ENCODE measurements around the gene MARK3. TPM values are rescaled to one million over a fixed set of nuclear protein-coding genes. Genes with fewer than 3 reads are reported as not detected.

The MARK3 gene
- total and polyA plus RNA-seq, 10 of the 15 experiments (the other 5 are each of a cell fraction or from before 2014, with no cell fraction given): 10.7 to 75.1 (median 41.4) TPM

GRCh38 chr14:103460415-103460814, 75.2 kb downstream of the MARK3 start (continued):
- no peak for TF ChIP-seq ZBTB4 (CRISPR knock-in tag; IDR thresholded peaks at IDR 0.05)
- TF ChIP-seq MLLT1 (IDR thresholded peaks at IDR 0.05): no peak
- no peak for TF ChIP-seq BCLAF1 (IDR thresholded peaks at IDR 0.05)
- no peak for TF ChIP-seq LARP7 (IDR thresholded peaks at IDR 0.05)

GRCh38 chr14:103463149-103463548, 77.9 kb downstream of the MARK3 start:
- H3K27me3 ChIP-seq (replicated peaks in 1 of 2; ENCODE audit: control insufficient read depth in 2 of 2, insufficient read depth in 2 of 2, low read length in 1 of 2): no peaks in the 10 kb centered on the region
- in situ Hi-C loops (cut with MboI): no loop called here
- H3K4me3 ChIP-seq: no peak overlapping the region
- H3K27ac ChIP-seq (ENCODE audit: control insufficient read depth, insufficient read depth): no peak overlapping the region
- H3K4me1 ChIP-seq (ENCODE audit: control insufficient read depth, insufficient read depth, low read length): no peaks in the 10 kb centered on the region
- no peaks in the 10 kb centered on the region for H4K20me1 ChIP-seq (ENCODE audit: control insufficient read depth, insufficient read depth)
- SMC1A ChIA-PET (ENCODE audit: uncharacterized antibody, unreplicated experiment): no interaction called here
- intact Hi-C loops (cut with micrococcal nuclease; ENCODE audit: unreplicated experiment): no loop called here
- BruUV-seq (replicated peaks): no TSS peak
- H3K79me2 ChIP-seq (ENCODE audit: control insufficient read depth, insufficient read depth, low read length): no peaks in the 10 kb centered on the region
- DNase-seq (ENCODE audit: low read depth, low spot score): no peak
- H3K9ac ChIP-seq (ENCODE audit: control insufficient read depth, insufficient read depth, low read length): no peak overlapping the region
- FAIRE-seq: no peak
- H3K4me2 ChIP-seq (ENCODE audit: control insufficient read depth, insufficient read depth): no peak overlapping the region
- H2AFZ ChIP-seq (ENCODE audit: control insufficient read depth, low read depth, low read length): no peak overlapping the region
- RAD21 ChIA-PET (ENCODE audit: unreplicated experiment): no interaction called here
- H3K9me3 ChIP-seq (replicated peaks; ENCODE audit: control insufficient read depth, insufficient read depth, low read length): no peaks in the 10 kb centered on the region
- CTCF ChIA-PET: no interaction called here
- H3K36me3 ChIP-seq (ENCODE audit: control insufficient read depth in 2 of 2, insufficient read depth in 2 of 2, low read length in 1 of 2): peaks cover 9 to 38% of the 10 kb centered on the region in 2 experiments
- WGBS (ENCODE audit: insufficient coverage, insufficient replicate concordance, low lambda C conversion rate, missing lambda C conversion rate): 80% methylated on average over 4 of the region's 4 CpGs
- POLR2A ChIA-PET: no interaction called here
- ATAC-seq: no peak
- TF ChIP-seq SUZ12 (IDR thresholded peaks at IDR 0.05; ENCODE audit: unreplicated experiment) (no peak), POU2F2 (IDR thresholded peaks at IDR 0.05; ENCODE audit: borderline replicate concordance, low read depth, low read length) (no peak), SKIL (IDR thresholded peaks at IDR 0.05; ENCODE audit: low read depth, poor library complexity, severe bottlenecking) (no peak), JUNB (IDR thresholded peaks at IDR 0.05) (no peak), ZNF384 (IDR thresholded peaks at IDR 0.05; ENCODE audit: borderline replicate concordance, low read depth, low read length) (no peak)

Data from GM12878 (cell line).